ENCODE results near the gene ALKBH3. TPM values are rescaled to one million over a fixed set of nuclear protein-coding genes. Genes with fewer than 3 reads are reported as not detected.

The ALKBH3 gene
- total RNA-seq, 1 experiment from 2014 or later, result 18.8 TPM

DNA sequence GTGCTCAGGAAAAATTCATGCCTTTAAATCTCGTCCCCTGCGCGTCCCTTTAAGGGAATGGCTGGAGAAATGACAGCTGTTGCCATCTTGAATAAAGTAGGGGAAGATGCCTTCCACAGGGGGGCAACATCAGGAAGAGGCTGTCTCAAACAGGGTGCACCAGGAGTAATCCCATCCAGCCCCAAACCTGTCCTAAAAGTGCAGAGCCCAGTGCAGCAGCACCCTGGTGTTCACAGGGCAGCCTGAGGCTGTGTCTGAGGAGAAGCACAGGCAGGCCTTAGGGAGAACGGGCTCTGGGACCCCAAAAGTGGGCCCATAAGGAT lies 51.0 kb downstream of the ALKBH3 start:
- no peak overlapping the region for H3K4me3 Mint-ChIP-seq
- no peaks in the 10 kb centered on the region for H3K9me3 Mint-ChIP-seq
- Histone ChIP-seq H3K56ac (ENCODE audit: insufficient read length, low read depth, low read length) (no peak overlapping the region), H3K4me1 (ENCODE audit: insufficient read depth, low read length) (peaks cover 3% of the 10 kb centered on the region; the same call in 1 of the 2 replicates), H3K79me2 (ENCODE audit: insufficient read depth, low read length) (no peaks in the 10 kb centered on the region), H4K5ac (ENCODE audit: insufficient read length, low read depth, low read length) (no peak overlapping the region), H3K4me2 (ENCODE audit: insufficient read depth, insufficient read length, low read length) (no peak overlapping the region), H3K9ac (ENCODE audit: extremely low read depth, insufficient read length, low read length) (no peak overlapping the region), H2BK120ac (ENCODE audit: low read depth, low read length, poor library complexity, severe bottlenecking) (no peak overlapping the region), H2AFZ (ENCODE audit: low read length) (no peak overlapping the region), H3K18ac (ENCODE audit: insufficient read length, low read depth, low read length) (no peak overlapping the region), H3K4ac (ENCODE audit: low read depth, low read length) (no peak overlapping the region), H2BK15ac (ENCODE audit: low read depth, low read length) (no peak overlapping the region), H4K91ac (ENCODE audit: insufficient read length, low read depth, low read length) (no peak overlapping the region), H4K20me1 (ENCODE audit: control insufficient read depth, insufficient read depth, insufficient read length) (no peaks in the 10 kb centered on the region), H3K14ac (ENCODE audit: insufficient read depth, low read length) (no peak overlapping the region), H2BK12ac (ENCODE audit: insufficient read length, low read depth, low read length) (no peak overlapping the region), H3K23me2 (ENCODE audit: insufficient read length, low read depth, low read length, poor library complexity, severe bottlenecking) (no peaks in the 10 kb centered on the region), H3K79me1 (ENCODE audit: insufficient read depth, low read depth, low read length, poor library complexity, severe bottlenecking) (no peaks in the 10 kb centered on the region), H3K9me3 (ENCODE audit: control insufficient read depth, low read depth, low read length) (no peaks in the 10 kb centered on the region), H2BK5ac (ENCODE audit: insufficient read length, low read length) (no peak overlapping the region), H3K27me3 (ENCODE audit: insufficient read depth, low read length) (no peaks in the 10 kb centered on the region), H3K23ac (ENCODE audit: insufficient read length, low read depth, low read length) (no peak overlapping the region), H2AK5ac (ENCODE audit: insufficient read length, low read length) (no peak overlapping the region), H4K8ac (replicated peaks; ENCODE audit: insufficient read length, low read depth, low read length) (no peak overlapping the region), H3K27ac (ENCODE audit: insufficient read length, low read depth, low read length) (no peak overlapping the region), H2BK20ac (ENCODE audit: low read depth, low read length, poor library complexity, severe bottlenecking) (no peak overlapping the region), H3T11ph (ENCODE audit: low read length) (no peak overlapping the region)
- no peak for DNase-seq
- TF ChIP-seq, protein P1, sequence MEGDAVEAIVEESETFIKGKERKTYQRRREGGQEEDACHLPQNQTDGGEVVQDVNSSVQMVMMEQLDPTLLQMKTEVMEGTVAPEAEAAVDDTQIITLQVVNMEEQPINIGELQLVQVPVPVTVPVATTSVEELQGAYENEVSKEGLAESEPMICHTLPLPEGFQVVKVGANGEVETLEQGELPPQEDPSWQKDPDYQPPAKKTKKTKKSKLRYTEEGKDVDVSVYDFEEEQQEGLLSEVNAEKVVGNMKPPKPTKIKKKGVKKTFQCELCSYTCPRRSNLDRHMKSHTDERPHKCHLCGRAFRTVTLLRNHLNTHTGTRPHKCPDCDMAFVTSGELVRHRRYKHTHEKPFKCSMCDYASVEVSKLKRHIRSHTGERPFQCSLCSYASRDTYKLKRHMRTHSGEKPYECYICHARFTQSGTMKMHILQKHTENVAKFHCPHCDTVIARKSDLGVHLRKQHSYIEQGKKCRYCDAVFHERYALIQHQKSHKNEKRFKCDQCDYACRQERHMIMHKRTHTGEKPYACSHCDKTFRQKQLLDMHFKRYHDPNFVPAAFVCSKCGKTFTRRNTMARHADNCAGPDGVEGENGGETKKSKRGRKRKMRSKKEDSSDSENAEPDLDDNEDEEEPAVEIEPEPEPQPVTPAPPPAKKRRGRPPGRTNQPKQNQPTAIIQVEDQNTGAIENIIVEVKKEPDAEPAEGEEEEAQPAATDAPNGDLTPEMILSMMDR (conservative IDR thresholded peaks at IDR 0.05), result peak; percentile 53
- H3K27me3 Mint-ChIP-seq (ENCODE audit: low read depth), result peaks cover 8% of the 10 kb centered on the region
- WGBS (ENCODE audit: extremely low coverage, insufficient read length, low lambda C conversion rate), result no CpG with 5 or more reads among the region's 4 CpGs
- no peaks in the 10 kb centered on the region for H3K36me3 Mint-ChIP-seq (ENCODE audit: insufficient read depth in 1 of 3, low read depth in 3 of 3)
- peaks cover 24 to 51% of the 10 kb centered on the region in 2 experiments for H3K4me1 Mint-ChIP-seq
- peak overlapping the region in 1 of 3 experiments; percentile 27; a peak in 1 of 7 replicates for H3K27ac Mint-ChIP-seq

Measured in H9 (cell line).